GM19397 (cell line): ENCODE measurements around the gene KCNH3.

Experiments used
- ATAC-seq: cut with Tn5 transposase; IDR thresholded peaks from one replicate; pipeline ENCODE4 v1.9.1; 2021; ENCODE audit warnings: mild to moderate bottlenecking, moderate library complexity; ENCODE audit not compliant: unreplicated experiment

The KCNH3 gene

DNA sequence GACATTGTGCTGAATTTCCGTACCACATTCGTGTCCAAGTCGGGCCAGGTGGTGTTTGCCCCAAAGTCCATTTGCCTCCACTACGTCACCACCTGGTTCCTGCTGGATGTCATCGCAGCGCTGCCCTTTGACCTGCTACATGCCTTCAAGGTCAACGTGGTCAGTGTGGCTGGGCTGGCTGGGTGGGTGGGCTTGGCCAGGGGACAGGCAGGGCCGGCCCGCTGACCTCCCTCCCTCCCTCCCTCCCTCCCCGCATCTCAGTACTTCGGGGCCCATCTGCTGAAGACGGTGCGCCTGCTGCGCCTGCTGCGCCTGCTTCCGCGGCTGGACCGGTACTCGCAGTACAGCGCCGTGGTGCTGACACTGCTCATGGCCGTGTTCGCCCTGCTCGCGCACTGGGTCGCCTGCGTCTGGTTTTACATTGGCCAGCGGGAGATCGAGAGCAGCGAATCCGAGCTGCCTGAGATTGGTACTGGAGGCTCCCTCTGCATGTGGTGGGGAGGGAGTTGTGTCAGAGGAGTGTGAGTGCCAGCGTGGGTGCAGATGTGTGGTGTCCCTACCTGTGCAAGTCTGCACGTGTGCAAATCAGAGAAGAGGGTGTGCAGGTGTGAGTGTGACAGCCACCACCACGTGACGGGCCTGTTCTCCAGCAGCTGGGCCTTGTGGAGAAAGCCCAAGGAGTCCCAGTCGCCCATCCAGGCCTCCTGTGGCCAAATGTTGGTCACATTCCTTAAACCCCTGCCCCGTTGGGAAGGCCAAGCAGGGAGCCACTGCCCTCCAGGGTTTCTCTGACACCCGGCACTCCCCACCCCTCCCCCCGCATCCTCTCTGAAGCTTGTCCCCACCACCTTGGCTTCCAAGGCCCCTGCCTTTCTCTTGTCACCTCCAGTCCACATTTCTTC, 5.3 kb downstream of the KCNH3 start:
- no peak for ATAC-seq

- no peak for ATAC-seq
Observed at GRCh38 chr12:49545815-49546214, 7.0 kb downstream of the KCNH3 start.

- no peak for ATAC-seq
Observed at GRCh38 chr12:49546481-49546880, 7.7 kb downstream of the KCNH3 start.

DNA sequence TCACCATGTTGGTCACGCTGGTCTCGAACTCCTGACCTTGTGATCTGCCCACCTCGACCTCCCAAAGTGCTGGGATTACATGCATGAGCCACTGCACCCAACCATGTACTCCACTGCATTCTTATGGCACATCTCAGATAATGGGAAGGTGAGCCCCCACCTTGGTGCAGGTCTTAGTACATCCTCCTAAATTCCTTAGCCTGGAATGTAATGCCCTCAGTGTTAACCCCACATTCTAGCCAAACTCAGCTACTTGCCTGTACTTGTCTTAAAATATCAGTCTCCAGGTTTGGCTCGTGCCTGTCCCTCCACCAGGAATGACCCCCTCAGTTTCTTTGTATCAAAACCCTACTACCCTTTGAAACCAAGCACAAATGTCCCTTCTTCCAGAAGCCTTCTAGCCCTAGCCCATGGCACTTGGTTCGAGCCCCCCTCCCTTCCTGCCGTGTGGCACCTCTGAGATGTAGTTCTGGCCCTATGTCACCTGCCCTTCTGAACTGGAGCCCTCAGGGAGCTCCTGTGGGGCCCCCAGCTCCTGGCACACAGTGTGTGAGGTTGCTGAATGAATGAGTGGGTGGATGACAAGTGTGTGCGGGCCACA, 8.4 kb downstream of the KCNH3 start:
- ATAC-seq: no peak

DNA sequence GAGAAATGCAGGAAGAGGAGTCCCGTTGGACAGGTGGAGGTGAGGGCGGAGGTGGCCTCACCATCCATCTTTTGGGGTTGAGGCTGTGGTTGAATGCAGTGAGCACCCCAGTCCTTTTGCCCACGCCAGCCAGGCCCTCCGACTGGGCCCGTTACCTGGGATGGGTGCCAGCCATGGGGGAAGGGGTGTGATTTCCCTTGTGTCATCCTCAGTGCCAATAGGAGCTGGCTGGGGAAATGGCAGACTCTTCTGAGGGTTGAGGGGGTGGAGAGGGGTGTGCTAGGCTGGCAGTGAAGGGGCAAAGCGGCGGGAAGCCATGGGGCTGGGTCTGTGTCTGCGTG, 9.6 kb downstream of the KCNH3 start:
- no peak for ATAC-seq

DNA sequence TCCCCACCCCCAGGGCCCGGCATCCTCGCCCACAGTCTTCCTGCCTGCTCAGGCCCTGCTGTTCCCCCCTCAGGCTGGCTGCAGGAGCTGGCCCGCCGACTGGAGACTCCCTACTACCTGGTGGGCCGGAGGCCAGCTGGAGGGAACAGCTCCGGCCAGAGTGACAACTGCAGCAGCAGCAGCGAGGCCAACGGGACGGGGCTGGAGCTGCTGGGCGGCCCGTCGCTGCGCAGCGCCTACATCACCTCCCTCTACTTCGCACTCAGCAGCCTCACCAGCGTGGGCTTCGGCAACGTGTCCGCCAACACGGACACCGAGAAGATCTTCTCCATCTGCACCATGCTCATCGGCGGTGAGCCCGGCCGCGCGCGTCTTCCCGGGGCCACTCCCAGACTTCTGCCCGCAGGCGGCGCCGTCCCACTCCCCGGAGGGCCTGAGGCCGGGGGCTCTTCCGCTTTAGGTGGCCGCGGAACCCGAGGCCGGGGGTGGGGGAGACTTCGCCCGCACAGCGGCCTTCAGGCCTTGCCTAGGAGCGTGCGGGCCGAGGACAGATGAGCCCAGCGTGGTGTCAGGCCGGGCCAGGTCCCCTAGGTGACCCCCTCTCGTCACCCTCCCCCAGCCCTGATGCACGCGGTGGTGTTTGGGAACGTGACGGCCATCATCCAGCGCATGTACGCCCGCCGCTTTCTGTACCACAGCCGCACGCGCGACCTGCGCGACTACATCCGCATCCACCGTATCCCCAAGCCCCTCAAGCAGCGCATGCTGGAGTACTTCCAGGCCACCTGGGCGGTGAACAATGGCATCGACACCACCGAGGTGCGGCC, 10.2 kb downstream of the KCNH3 start:
- no peak for ATAC-seq

GRCh38 chr12:49549735-49550692, 11.2 kb downstream of the KCNH3 start:
- ATAC-seq: no peak

DNA sequence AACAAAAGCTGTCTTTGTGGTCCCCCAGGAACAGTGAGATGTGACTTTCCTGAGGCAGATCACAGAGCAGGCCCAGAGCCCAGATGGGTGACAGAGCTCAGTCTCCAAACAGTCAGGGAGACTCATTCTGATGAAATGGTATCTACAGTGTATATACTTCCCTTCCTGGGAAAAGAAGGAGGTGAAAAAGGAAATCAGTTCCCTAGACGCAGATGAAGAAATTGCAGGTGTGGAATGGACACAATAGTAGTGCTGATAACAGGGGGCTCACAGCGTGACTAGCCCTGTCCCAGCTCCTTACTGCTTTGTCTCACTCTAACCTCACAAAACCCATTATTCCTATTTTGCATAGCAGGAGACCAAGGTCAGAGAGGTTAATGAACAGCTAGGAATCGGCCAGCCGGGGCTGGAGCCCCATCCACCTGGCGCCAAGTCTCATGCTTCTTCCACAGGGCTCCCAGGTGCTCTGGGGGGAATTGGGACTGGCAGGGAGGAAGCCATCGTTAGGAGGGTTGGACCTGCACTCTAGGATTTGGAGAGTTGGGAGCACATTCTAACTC, 11.9 kb downstream of the KCNH3 start:
- ATAC-seq: no peak

- no peak for ATAC-seq
Observed at GRCh38 chr12:49552014-49552413, 13.2 kb downstream of the KCNH3 start.

- no peak for ATAC-seq
Observed at GRCh38 chr12:49552425-49552824, 13.6 kb downstream of the KCNH3 start.

DNA sequence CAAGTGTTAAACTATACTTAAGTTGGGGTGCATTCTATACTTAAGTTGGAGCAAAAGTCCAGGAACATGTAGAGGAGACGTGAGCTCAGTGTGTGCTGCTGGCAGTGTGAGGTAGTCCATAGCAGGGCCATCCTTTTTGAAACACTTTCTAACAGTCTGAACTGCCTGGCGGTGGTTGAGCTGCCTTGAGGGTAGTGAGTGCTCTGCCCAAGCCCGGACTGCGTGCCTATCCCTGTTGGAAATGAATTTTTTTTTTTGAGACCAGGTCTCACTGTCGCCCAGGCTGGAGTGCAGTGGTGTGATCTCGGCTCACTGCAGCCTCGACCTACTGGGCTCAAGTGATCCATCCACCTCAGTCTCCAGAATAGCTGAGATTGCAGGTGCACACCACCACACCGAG, 14.1 kb downstream of the KCNH3 start:
- ATAC-seq: no peak

GRCh38 chr12:49553512-49554088, 14.8 kb downstream of the KCNH3 start:
- ATAC-seq: no peak

- ATAC-seq: no peak
Observed at GRCh38 chr12:49554266-49554665, 15.4 kb downstream of the KCNH3 start.

DNA sequence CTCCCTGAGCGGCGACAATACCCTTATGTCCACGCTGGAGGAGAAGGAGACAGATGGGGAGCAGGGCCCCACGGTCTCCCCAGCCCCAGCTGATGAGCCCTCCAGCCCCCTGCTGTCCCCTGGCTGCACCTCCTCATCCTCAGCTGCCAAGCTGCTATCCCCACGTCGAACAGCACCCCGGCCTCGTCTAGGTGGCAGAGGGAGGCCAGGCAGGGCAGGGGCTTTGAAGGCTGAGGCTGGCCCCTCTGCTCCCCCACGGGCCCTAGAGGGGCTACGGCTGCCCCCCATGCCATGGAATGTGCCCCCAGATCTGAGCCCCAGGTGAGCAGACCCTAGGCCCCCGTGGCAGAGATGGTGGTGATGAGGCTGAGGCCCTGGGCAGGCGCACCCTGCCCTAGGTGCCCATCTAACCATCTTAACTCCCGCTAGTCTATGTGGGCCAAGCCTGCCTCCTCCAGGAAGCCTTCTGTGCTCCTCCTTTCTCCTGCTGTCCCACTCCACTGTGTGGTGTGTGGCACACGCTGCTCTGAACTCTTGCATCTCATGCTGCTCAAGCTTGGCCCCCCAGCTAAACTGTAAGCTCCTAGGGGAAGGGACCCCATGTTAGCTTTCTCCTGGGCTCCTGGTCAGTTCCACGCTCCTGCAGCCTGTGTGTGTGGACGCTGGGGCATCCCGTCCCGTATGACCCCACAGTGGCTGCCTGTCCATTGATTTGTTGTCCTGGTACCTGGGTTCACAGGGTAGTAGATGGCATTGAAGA, 17.0 kb downstream of the KCNH3 start:
- ATAC-seq: no peak

GRCh38 chr12:49556391-49557186, 17.8 kb downstream of the KCNH3 start:
- no peak for ATAC-seq

DNA sequence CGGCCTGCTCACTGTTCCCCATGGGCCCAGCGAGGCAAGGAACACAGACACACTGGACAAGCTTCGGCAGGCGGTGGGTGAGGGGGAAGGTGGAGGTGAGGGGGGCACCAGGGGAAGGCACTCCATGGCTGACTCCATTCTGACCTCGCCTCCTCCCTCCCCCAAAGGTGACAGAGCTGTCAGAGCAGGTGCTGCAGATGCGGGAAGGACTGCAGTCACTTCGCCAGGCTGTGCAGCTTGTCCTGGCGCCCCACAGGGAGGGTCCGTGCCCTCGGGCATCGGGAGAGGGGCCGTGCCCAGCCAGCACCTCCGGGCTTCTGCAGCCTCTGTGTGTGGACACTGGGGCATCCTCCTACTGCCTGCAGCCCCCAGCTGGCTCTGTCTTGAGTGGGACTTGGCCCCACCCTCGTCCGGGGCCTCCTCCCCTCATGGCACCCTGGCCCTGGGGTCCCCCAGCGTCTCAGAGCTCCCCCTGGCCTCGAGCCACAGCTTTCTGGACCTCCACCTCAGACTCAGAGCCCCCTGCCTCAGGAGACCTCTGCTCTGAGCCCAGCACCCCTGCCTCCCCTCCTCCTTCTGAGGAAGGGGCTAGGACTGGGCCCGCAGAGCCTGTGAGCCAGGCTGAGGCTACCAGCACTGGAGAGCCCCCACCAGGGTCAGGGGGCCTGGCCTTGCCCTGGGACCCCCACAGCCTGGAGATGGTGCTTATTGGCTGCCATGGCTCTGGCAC, 18.5 kb downstream of the KCNH3 start:
- ATAC-seq: no peak

DNA sequence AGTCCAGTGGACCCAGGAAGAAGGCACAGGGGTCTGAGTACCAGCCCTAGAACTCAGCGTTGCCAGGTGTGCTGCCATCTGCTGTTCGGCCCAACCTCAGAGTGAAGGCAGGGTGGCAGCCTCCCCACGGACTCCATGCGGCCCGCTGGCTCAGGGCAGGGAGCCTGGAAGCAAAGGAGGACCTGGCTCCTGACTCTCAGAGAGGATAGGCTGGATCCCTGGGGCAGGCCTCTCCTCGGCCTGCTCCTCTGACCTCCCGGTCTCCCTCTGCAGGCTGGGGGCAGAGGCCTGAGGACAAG, 19.0 kb downstream of the KCNH3 start:
- ATAC-seq: no peak

GRCh38 chr12:49558526-49558925, 19.7 kb downstream of the KCNH3 start:
- no peak for ATAC-seq
